Upper lobe of left lung (tissue), 4 donors: ENCODE measurements around the gene JRKL.
A peak's percentile ranks its signal among the peaks of the same experiment; 100 is the strongest.

Experiments
- CTCF ChIP-seq, 6 experiments: fragments of 450-650 bp in 4 of 6; fragments of 200-600 bp in 2 of 6; sonication (generic) in 2 of 6; IDR thresholded peaks; one replicate each; pipeline ENCODE4 v1.5.1; 2016 to 2019; ENCODE audit warnings: antibody characterized with exemption in 6 of 6
- EP300 ChIP-seq, 4 donors: sonication (generic); formaldehyde crosslinking; IDR thresholded peaks; one replicate each; pipeline ENCODE4 v1.5.1; 2017; ENCODE audit warnings: antibody characterized with exemption in 4 of 4, control low read depth in 2 of 4
- POLR2A ChIP-seq, 4 donors: fragments of 450-650 bp; IDR thresholded peaks; one replicate each; pipeline ENCODE4 v1.5.1; 2016 to 2017; ENCODE audit warnings: antibody characterized with exemption in 4 of 4, mild to moderate bottlenecking in 2 of 4
- POLR2AphosphoS5 ChIP-seq, 2 donors: sonication (generic); formaldehyde crosslinking; IDR thresholded peaks; one replicate each; pipeline ENCODE4 v1.5.1; 2017; ENCODE audit warnings: antibody characterized with exemption in 2 of 2

- peak in 3 of 4 donors; percentile 79 to 94 (median 80) for TF ChIP-seq POLR2A (IDR thresholded peaks at IDR 0.05)
- peak in 3 of 6 experiments; percentile 9 to 30 (median 14) for TF ChIP-seq CTCF (IDR thresholded peaks at IDR 0.05)
- TF ChIP-seq POLR2AphosphoS5 (IDR thresholded peaks at IDR 0.05), result peak; percentile 93 to 95
- TF ChIP-seq EP300 (IDR thresholded peaks at IDR 0.05), result peak in 1 of 4 donors; percentile 16
These were observed at the start of gene JRKL, which contains the start of gene CCDC82 for GRCh38 chr11:96389720-96390487.
